Panc1 (cell line): ENCODE results near the gene GKN1. TPM values are rescaled to one million over a fixed set of nuclear protein-coding genes. Genes with fewer than 3 reads are reported as not detected.

ENCODE experiments used
- ATAC-seq: fragments of 200-7000 bp; cut with Tn5 transposase; 2 replicates; pipeline ENCODE4 v1.9.1; 2020; ENCODE audit warnings: mild to moderate bottlenecking, moderate library complexity
- BruUV-seq: library from RNA; stranded (reverse); fragments of 400-500 nt; replicated peaks from 2 replicates; lab custom pipeline; 2021; lab: Mats Ljungman, UMichigan
- CTCF ChIA-PET: fragments of 300-600 bp; sonication (Branson Sonifier 250); formaldehyde crosslinking; loops from one replicate; lab custom pipeline; 2022; ENCODE audit warnings: antibody characterized with exemption; lab: Charles Lee
- POLR2A ChIA-PET: fragments of 300-600 bp; sonication (Branson Sonifier 250); formaldehyde crosslinking; loops from one replicate; lab custom pipeline; 2022; ENCODE audit warnings: antibody characterized with exemption; lab: Charles Lee
- DNase-seq: peaks from one replicate; pipeline ENCODE4 v3.0.0-alpha.2; 2010; ENCODE audit warnings: low read depth, low spot score
- H3K27ac ChIP-seq: 2 replicates; pipeline ENCODE4 v1.5.1; 2011; ENCODE audit warnings: mild to moderate bottlenecking, low read length, inconsistent platforms
- H3K27me3 ChIP-seq: fragments of 200-500 bp; sonication (Bioruptor generic); 2 replicates; pipeline ENCODE4 v1.6.0; 2014; ENCODE audit warnings: low read length, inconsistent platforms; ENCODE audit not compliant: control insufficient read depth, insufficient read depth
- H3K36me3 ChIP-seq: fragments of 200-500 bp; sonication (Bioruptor generic); 2 replicates; pipeline ENCODE4 v1.5.1; 2014; ENCODE audit warnings: inconsistent platforms, mild to moderate bottlenecking, low read length, moderate library complexity; ENCODE audit not compliant: control insufficient read depth, insufficient read depth
- H3K4me1 ChIP-seq: 2 replicates; pipeline ENCODE4 v1.5.1; 2011; ENCODE audit warnings: inconsistent platforms, mild to moderate bottlenecking, low read length, moderate library complexity; ENCODE audit not compliant: control insufficient read depth, insufficient read depth
- H3K4me3 ChIP-seq, 2 experiments: 2 replicates each; pipeline ENCODE4 v1.5.1; 2011 to 2012; ENCODE audit warnings: low read depth in 2 of 2, low read length in 2 of 2, mild to moderate bottlenecking in 2 of 2, inconsistent platforms in 1 of 2, moderate library complexity in 1 of 2
- H3K9me3 ChIP-seq: fragments of 200-500 bp; sonication (Bioruptor generic); 2 replicates; pipeline ENCODE4 v1.5.1; 2014; ENCODE audit warnings: low read depth, mild to moderate bottlenecking, inconsistent platforms, low read length, moderate library complexity; ENCODE audit not compliant: control insufficient read depth, insufficient read depth
- CTCF ChIP-seq: fragments of 450-650 bp; IDR thresholded peaks from 2 replicates; pipeline ENCODE4 v1.5.1; 2017; ENCODE audit warnings: mild to moderate bottlenecking
- POLR2AphosphoS5 ChIP-seq: IDR thresholded peaks from 2 replicates; pipeline ENCODE4 v1.6.1; 2012; ENCODE audit warnings: mild to moderate bottlenecking, low read depth, low read length, moderate library complexity
- REST ChIP-seq, 2 experiments: IDR thresholded peaks; 2 replicates each; pipeline ENCODE4 v1.6.1; 2011 to 2012; ENCODE audit warnings: low read depth in 2 of 2, control low read depth in 1 of 2, low read length in 1 of 2, mild to moderate bottlenecking in 1 of 2, moderate library complexity in 1 of 2; ENCODE audit not compliant: insufficient read depth in 1 of 2
- SIN3A ChIP-seq: IDR thresholded peaks from 2 replicates; pipeline ENCODE4 v1.6.1; 2012; ENCODE audit warnings: low read depth, mild to moderate bottlenecking, low read length, moderate library complexity, borderline replicate concordance; ENCODE audit not compliant: insufficient read depth
- TCF7L2 ChIP-seq: IDR thresholded peaks from 2 replicates; pipeline ENCODE4 v1.6.1; 2011; ENCODE audit warnings: mild to moderate bottlenecking, low read depth, low read length, inconsistent platforms
- in situ Hi-C: cut with HindIII; loops from 2 replicates; pipeline ENCODE4 v1.10.0; 2016; ENCODE audit warnings: low sequenced_read_pairs, low pct_unique_long_range_greater_than_20kb
- intact Hi-C: fragments of 100-400 bp; cut with micrococcal nuclease; formaldehyde crosslinking; loops from one replicate; pipeline ENCODE4 v1.10.0; 2022; ENCODE audit not compliant: unreplicated experiment
- total RNA-seq: library from RNA; stranded (reverse); gene quantifications from one replicate; pipeline ENCODE4 v1.2.1, GENCODE V29; 2021; ENCODE audit not compliant: unreplicated experiment

GKN1 gene
- total RNA-seq, 1 experiment from 2014 or later, result not detected

- no TSS peak for BruUV-seq
- no peak for TF ChIP-seq TCF7L2
- TF ChIP-seq CTCF, result no peak
- TF ChIP-seq SIN3A, result no peak
- TF ChIP-seq REST (IDR thresholded peaks at IDR 0.05; ENCODE audit: insufficient read depth in 1 of 2, low read depth in 2 of 2, low read length in 1 of 2), result no peak
- TF ChIP-seq POLR2AphosphoS5, result no peak
- no peak overlapping the region for H3K4me3 ChIP-seq
- no peak for ATAC-seq
- ChIA-PET POLR2A (no interaction called here), CTCF (interaction anchor here (0.5 kb wide), 1 partner anchor 11 kb away, joined by 5 read pairs; no protein-coding TSS in a partner anchor)
- intact Hi-C loops, result no loop called here
- no peaks in the 10 kb centered on the region for H3K36me3 ChIP-seq
- no peaks in the 10 kb centered on the region for H3K9me3 ChIP-seq
- no peak for DNase-seq
- no peaks in the 10 kb centered on the region for H3K4me1 ChIP-seq
- H3K27me3 ChIP-seq, result no peaks in the 10 kb centered on the region
- H3K27ac ChIP-seq, result no peak overlapping the region
- in situ Hi-C loops, result no loop called here
Measured at GRCh38 chr2:69003731-69004130, 29.3 kb downstream of the GKN1 start.

- no TSS peak for BruUV-seq
- no peak for DNase-seq
- in situ Hi-C loops, result no loop called here
- intact Hi-C loops, result no loop called here
- H3K9me3 ChIP-seq, result no peaks in the 10 kb centered on the region
- H3K4me1 ChIP-seq, result peaks cover 2% of the 10 kb centered on the region
- ChIA-PET CTCF (no interaction called here), POLR2A (no interaction called here)
- no peak overlapping the region for H3K4me3 ChIP-seq
- no peaks in the 10 kb centered on the region for H3K27me3 ChIP-seq
- no peak overlapping the region for H3K27ac ChIP-seq
- no peak for TF ChIP-seq CTCF
- no peak for TF ChIP-seq POLR2AphosphoS5
- TF ChIP-seq SIN3A, result no peak
- TF ChIP-seq TCF7L2, result no peak
- ATAC-seq, result no peak
- no peaks in the 10 kb centered on the region for H3K36me3 ChIP-seq
Measured at GRCh38 chr2:69007169-69007568, 32.7 kb downstream of the GKN1 start.
